EL (cell line): Measurements from ENCODE around the gene NDUFA13.

Experiments used
- DNase-seq: peaks from one replicate; pipeline ENCODE4 v3.0.0-alpha.2; 2016

NDUFA13 gene

DNA sequence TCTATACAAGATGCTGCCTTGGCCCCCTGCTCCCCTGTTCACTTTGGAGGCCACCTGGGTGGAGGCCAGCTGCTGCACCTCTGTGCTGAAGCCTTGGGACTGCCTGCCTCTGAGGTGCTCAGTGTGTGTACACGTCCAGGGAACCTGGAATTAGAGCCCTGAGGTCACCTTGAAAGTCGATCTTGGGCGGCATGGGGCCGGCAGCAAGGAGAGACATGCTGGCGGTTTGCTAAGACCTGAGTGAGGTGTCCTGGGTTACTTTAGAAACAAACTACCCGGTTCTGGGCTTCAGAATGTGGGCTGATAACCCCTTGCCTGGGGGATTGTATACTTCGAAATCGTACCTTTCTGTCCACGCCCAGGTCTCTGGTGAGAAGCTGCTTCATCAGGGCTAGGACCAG lies 26.2 kb upstream of the NDUFA13 start:
- DNase-seq = no peak

DNA sequence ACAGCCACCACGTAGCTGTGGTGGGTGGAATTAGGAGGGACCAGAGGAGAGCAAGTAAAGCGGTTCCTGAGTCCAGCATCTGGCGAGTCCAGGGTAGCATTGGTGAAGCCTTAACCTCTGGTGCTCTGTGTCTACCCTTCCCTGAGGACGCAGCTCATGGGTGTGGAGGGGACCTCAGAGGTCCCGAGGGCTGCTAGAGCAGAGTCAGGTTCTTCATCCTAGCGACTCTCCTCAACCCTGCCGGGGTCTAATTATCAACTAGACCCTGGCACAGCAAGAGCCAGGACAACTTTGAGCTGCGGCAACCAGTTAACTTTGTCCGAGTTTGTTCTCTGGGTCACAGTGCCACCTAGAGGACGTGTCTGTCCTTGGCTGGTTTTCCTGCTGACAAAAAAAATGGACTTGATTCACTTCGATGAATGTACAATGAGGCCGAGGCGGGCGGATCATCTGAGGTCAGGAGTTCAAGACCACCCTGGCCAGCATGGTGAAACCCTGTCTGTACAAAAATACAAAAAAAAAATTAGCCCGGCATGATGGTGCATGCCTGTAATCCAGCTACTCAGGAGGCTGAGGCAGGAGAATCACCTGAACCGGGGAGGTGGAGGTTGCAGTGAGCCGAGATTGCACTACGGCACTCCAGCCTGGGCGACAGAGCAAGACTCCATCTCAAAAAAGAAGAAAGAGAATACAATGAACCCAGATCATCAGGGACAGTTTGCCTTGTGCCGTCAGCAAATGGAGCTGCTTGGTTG lies 25.6 kb upstream of the NDUFA13 start:
- peak; percentile 83 for DNase-seq

DNA sequence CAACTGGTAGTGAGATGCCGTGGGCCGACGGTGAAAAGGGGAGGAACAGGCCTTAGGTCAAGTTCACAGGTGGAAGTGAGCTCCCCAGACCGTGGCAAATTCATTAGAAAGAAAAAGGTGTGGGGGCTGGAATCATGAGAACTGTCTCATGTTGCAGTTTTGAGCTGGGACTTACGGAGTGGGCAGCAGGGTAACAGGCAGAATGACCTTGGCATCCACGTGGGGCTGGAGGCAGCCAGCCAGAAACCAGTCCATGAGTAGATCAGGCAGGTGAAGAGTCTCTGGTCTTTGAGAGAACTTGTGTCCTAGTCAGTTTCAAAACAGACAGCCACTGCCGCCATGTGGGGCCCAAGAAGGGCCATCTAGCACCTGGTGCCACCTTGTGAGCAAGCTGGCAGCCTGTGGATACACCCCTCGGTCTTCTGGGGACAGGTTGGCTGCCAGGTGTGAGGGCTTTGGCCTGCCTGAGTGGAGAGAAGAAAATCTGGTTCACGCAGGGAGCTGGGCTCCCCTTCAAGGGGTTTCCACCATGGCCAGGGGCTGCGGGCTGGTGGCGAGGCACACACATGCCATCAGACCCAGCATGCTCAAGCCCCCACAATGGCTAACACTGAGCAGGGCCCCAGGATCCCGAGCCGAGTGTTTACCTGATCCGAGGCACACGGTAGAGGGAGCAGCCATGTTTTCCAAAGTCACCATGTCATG lies 24.6 kb upstream of the NDUFA13 start:
- DNase-seq = no peak

DNA sequence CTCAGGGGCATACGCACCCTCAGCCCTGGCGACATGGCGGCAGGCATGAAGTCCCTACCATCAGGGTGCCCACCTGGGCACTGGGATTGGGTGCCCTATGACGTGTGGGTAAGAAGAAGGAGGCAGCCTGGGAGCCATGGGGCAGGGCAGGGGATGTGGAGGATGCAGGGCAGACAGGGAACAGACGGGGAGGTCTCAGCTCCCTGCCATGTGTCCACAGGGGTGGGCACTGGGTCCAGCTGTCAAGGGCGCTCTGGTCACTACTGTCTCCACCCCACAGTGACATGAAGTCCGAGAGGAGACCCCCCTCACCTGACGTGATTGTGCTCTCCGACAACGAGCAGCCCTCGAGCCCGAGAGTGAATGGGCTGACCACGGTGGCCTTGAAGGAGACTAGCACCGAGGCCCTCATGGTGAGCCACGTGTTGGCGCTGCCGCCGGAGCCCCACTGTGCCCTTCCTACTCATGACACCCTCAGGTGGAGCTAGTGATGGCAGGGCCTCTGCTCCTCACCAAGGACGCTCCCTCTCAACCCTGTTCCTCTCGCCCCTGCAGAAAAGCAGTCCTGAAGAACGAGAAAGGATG lies 23.9 kb upstream of the NDUFA13 start:
- no peak for DNase-seq

DNA sequence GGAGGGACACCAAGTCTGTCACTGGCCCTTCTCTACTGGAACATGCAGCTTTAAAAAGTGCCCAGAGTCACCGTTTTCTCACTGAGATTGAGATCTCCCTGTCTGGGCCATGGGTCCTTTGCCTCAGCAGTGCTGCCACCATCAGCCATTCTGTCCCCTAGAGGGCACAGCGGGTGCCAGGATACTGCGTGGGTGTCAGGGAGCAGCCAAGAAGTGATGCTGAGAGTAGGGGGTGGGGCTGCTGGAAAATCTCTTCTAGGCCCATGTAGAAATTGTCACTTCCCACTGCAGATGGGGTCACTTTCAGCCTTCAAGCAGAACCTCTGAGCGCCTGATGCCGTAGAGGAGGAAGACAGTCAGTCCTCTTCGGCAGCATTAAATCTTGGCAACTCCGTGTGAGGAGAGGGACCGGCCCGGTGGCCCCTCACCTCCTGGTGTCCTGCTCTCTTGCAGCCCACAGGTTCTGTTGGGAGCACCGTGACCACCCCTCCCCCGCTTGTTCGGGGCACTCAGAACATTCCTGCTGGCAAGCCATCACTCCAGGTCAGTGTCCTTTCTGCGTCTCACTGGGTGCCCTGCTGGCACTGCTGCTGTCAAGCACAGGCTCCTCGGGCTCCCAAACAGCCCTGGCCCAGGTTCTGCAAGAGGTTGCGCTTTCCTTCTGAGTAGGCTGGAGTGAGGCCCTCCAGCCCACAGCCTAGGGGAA lies 22.0 kb upstream of the NDUFA13 start:
- DNase-seq = no peak

DNA sequence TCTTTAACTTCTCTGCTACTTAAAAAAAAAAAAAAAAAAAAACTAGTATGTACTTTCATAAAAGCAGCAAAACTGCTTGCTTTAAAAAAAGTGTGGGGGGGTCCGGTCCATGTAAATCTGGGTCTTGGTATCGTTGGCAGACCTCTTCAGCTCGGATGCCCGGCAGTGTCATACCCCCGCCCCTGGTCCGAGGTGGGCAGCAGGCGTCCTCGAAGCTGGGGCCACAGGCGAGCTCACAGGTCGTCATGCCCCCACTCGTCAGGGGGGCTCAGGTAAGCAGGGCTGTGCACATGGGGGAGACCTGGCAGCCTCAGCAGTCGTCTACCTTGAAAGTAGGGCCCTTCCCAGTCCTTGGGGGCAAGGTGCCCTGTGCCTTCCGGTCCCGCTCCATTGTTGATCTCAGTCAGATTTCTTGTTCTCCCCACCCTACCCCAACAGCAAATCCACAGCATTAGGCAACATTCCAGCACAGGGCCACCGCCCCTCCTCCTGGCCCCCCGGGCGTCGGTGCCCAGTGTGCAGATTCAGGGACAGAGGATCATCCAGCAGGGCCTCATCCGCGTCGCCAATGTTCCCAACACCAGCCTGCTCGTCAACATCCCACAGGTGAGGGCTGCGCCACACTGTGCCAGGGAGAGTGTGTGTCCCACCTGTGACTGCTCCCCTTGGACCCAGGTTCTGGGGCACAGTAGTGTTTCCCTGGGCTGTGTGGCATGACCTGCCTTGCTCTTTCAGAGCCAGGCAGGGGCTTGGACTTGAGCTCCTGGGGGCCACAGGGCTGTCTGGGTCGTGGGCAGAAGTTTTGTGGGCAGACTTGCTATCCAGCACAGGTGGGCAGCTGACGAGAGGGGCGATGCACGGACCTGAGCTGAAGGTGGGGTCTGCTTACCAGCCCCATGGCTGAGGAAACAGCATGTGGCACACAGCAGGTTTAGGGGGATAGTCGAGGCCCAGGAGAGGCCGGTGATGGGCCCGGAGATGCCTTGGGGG lies 20.1 kb upstream of the NDUFA13 start:
- DNase-seq = no peak

DNA sequence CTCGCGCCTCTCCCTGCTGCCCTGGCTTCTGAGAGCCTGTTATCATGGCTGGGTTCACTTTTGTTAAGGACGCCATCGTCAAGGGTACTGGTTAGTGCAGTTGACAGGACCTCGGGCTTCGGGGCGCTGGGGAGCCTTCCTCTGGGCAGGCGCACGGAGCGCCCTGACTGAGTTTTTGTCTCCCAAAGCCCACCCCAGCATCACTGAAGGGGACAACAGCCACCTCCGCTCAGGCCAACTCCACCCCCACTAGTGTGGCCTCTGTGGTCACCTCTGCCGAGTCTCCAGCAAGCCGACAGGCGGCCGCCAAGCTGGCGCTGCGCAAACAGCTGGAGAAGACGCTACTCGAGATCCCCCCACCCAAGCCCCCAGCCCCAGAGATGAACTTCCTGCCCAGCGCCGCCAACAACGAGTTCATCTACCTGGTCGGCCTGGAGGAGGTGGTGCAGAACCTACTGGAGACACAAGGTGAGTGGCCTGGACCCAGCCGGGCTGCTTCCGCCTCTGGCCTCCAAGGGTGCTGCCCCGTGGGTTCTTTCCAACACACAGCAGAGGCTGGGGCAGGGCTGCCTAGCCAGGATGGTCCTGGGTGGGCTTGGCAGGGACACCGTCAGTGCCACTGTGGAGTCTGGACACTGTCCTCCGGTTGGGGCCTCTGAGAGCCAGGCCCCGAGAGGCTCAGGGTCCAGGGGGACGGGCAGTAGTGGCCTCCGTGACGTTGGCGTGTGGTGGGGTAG lies 17.6 kb upstream of the NDUFA13 start:
- no peak for DNase-seq

DNA sequence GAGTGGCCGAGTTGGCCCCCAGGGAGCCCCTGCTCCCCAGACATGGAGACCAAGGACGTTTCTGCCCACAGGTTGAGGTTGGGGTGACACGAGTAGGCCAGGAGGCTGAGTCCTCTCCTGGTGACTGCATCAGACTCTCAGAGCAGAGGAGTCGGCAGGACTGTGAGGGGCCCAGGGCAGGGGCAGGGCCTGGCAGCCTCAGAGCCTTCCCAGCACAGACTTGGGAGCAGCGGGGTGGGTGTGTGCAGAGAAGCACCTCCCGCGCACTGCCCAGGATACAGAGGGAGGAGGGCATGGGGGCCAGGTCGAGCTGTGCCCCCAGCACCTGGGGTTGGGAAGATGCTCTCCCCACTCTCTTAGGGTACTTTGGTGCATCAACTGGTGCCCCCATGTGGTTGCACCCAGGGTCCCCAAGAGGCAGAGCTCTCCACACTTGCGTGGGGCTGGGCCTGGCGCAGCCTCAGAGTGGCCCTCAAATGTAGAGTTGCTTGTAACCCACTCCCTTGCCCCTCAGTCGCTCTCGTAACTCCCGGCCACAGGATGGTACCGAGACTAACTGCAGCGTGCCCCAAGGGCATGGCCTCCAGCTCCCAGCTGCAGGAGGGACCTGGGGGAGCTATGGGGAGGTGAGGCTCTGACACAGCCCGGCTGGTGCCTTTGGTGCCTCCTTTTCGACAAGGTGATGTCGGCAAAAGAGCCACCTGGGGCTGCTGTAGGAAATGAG lies 16.6 kb upstream of the NDUFA13 start:
- DNase-seq = no peak

DNA sequence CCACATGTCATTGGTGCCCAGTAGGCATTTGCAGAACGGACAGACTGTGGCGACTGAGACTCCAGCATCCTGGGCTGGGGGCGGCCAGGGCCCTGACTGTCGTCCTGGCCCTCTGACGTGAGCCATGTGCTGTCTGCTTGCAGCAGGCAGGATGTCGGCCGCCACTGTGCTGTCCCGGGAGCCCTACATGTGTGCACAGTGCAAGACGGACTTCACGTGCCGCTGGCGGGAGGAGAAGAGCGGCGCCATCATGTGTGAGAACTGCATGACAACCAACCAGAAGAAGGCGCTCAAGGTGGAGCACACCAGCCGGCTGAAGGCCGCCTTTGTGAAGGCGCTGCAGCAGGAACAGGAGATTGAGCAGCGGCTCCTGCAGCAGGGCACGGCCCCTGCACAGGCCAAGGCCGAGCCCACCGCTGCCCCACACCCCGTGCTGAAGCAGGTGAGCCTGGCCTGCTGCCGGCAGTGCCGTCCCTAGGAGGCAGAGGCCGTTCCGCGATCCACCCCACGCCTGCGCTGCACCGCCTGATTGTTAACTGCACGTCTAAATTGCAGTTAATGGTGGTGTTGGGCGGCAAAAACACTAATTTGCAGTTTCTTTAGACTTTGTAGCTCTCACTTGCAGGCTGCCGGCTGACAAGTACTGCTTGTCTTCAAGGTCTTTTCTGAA lies 14.9 kb upstream of the NDUFA13 start:
- no peak for DNase-seq

DNA sequence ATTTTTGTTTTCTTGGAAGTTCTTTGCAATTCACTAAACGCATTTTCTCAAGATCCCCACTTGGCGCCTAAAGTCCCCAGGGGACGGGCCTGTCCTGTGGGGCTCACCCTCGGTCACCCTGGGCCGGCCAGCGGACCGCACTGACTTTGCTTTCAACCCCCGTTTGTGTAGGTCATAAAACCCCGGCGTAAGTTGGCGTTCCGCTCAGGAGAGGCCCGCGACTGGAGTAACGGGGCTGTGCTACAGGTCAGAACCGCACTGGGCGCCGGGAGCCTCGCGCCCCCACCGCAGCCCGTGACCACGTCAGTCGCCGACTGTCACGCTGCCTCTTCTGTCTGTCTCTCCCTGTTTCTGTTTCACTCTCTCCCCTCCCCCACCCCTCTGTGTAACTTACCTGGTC lies 14.2 kb upstream of the NDUFA13 start:
- no peak for DNase-seq

DNA sequence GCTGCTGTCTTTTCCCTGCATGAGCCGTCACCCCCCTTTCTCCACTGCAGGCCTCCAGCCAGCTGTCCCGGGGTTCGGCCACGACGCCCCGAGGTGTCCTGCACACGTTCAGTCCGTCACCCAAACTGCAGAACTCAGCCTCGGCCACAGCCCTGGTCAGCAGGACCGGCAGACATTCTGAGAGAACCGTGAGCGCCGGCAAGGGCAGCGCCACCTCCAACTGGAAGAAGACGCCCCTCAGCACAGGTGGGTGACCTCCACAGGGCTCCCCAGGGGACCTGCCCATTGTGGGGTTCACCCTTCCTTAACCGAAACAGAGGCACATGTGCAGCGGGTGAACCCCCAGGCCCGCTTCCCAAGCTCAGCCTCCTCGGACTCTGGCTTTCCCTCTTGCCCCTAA lies 13.7 kb upstream of the NDUFA13 start:
- DNase-seq = no peak

DNA sequence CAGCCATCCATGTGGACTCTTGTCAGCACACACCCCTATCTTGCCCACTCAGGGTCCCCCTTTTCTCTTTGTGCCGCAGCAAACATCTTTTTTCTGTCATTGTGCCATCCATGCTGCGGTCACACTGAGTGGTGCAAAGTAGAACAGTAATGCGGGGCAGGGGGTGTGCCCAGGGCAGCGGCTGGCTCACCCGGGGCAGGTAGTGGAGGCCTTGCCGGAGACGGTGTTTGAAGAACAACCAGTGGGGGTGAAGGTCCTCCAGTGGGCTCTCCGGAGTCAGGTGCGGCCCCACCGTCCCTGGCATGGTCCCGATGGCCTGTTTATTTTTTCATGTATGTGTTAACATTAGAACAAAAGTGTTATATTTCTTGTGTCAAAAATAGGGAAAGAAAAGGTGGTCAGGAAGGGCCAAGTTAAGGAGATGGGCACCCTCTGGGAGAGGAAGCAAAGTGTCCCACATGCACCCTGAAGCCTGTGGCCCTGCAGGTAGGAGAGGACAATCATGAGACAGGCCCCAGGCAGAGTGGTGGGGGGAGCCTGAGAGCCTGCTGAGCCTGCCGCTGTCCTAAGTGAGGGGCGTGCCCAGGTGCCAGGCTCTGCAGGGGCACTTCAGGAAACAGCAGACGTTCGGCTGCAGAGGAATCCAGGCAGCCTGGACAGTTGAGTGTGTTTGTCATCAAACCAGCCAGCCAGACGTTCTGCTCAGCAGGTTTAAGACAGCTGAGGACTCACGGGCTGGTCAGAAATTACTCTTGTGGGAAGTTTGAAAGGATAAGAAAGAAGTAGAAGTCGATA lies 13.0 kb upstream of the NDUFA13 start:
- no peak for DNase-seq

DNA sequence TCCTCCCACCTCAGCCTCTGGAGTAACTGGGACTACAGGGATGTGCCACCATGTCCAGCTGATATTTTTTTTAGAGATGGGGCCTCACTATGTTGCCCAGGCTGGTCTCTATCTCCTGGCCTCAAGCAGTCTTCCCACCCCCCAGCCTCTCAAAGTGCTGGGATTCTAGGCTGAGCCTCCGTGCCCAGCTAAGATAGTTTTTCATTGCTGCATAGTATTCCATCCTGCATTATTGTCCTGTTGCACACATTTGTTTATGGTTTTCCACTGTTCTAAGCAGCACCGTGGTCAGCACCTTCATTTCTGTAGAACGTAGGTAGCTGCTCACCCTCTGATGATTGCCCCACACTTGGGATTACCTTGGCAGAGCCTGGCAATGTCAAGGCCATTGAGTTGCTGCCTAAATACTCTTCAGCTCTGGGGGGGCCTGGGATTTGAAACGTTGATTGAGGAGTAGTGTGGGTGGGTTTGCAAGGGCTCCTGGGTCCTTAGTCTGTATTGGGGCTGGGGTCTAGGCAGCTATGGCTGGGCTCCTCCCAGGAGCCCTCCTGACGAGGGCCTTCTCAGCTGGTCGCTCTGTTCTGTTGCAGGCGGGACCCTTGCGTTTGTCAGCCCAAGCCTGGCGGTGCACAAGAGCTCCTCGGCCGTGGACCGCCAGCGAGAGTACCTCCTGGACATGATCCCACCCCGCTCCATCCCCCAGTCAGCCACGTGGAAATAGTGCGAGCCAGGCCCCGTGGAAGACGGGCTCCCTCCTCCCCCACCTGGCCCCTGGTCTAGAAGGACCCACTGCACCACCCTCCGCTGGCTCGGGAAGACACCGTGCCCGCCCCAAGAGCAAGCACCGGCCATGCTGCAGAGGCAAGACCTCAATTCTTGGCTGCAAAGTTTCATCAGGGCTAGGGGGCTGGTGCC lies 11.0 kb upstream of the NDUFA13 start:
- DNase-seq = no peak

DNA sequence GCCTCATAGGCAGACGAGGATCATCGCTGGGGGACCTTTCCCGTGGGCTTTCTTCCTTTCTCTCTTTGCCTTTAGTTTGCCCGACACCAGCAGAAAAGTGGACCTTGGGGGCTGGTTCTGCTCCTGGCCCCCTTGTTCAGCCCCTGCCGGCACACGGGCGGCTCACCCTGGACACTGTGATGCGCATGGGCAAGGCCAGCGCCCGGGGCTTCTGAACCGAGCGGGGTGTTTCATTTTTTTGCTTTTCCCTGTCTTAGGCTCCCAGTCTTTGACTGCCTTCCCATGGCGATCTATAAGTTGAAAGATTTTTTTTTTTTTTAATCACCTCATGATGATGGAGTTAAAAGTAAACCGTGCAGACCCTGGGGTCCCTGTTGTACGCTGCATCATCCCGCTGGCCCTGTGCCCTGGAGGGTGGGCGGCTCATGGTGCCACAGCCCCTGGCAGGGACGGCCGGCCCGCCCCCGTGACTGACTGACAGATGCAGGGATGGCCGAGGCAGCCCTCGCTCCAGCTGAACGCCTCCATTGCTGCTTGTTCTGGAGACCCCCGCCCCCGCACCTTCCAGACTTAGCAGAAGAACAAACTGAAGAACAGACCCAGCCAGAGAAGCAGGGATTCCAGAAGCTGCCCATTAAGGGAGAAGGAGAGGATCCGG lies 10.2 kb upstream of the NDUFA13 start:
- no peak for DNase-seq

DNA sequence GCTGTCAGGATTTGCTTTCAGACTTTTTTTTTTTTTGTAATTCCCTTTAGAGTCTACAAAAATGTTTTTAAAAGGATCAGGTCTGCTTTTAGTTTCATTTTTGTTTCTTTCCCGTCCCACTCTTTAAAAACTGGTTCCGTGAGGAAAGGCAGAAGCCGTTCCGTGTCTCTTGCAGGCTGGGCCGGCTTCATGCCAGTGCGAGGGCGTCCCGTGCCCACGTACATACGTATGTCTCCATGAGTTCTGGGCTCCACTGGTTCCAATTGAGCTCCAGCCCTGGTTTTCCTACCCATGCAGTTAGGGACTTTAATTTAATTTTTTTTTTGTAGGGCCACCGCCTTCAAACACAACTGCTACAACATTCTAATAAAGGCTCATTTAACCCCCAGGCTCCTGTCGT lies 9.4 kb upstream of the NDUFA13 start:
- no peak for DNase-seq

DNA sequence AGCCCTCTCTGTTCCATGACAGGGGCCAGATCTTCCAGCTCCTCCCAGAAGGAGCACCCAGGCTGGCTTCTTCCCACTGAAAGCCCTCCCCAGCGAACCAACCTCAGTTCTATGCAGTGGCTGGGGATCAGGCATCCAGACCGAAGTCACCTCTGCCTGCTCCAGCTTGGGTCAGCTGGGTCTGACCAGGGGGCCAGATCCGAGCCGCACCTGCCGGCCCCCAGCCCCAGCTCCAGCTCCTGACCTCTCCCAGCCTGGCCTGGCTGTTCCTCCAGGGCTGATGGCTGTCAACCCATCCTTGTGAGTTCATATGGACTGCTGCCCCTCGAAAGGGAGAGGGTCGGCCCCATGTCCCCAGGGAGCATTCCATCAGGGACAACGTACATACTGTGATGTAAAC lies 8.7 kb upstream of the NDUFA13 start:
- no peak for DNase-seq

DNA sequence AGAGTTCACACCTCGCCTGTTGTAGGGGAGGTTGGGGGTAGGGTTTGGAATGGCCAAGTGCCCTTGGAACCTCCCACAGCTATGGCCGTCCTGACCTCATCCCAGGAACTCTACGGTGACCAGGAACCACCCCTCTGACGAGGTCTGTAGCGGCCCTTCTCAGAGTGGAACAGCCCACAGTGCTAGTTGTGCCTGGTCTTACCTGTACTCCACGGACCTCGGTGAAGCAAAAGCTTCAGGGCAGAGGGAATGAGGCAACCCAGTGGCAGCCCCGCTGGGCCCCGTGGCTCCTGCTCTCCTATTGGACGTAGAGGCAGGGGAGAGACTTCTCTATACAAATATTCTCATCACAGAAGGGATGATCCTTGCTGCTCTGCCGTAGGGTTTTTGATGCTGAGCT lies 7.8 kb upstream of the NDUFA13 start:
- DNase-seq = no peak

DNA sequence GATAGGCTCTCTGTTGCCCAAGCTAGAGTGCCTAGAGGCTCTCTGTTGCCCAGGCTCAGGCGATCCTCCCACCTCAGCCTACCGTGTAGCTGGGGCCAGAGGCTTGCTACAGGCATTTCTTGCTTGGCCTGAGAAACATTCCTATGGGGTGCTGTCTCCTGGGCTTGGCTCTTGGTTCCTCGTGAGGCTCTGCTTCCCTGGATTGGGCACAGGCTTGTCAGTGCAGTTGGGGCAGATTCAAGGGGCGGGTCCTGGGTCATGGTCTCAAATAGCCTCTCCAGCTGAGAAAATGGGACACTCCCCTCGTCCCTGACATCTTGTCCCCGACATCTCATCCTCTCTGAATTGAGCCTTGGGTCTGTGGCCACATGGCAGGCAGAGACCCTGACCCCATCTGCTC lies 5.6 kb upstream of the NDUFA13 start:
- no peak for DNase-seq
